Measurements from ENCODE around the gene IPO13.

The IPO13 gene

GRCh38 chr1:43975249-43975961, 28.7 kb downstream of the IPO13 start:
- DNase-seq = no peak

GRCh38 chr1:43976045-43976444, 29.3 kb downstream of the IPO13 start:
- no peak for DNase-seq

- DNase-seq = no peak
Observed at GRCh38 chr1:43976890-43977289, 30.1 kb downstream of the IPO13 start.

GRCh38 chr1:43977376-43978263, 30.9 kb downstream of the IPO13 start:
- no peak for DNase-seq

GRCh38 chr1:43978264-43978550, 31.5 kb downstream of the IPO13 start:
- no peak for DNase-seq

- DNase-seq = peak; percentile 52
Observed at GRCh38 chr1:43978551-43979260, 32.0 kb downstream of the IPO13 start, which contains the start of gene B4GALT2. TSS of gene B4GALT2 (plus strand) at chr1:43979210. CDS start at chr1:43981161, 1,951 bp downstream.

GRCh38 chr1:43979261-43979527, 32.4 kb downstream of the IPO13 start:
- DNase-seq = no peak

- peak; percentile 71 for DNase-seq
Observed at GRCh38 chr1:43979528-43980254, 32.9 kb downstream of the IPO13 start.

- DNase-seq = no peak
Observed at GRCh38 chr1:43980255-43981134, 33.7 kb downstream of the IPO13 start.

GRCh38 chr1:43981135-43981491, 34.4 kb downstream of the IPO13 start:
- DNase-seq = no peak

GRCh38 chr1:43981636-43982035, 34.9 kb downstream of the IPO13 start:
- DNase-seq = no peak

GRCh38 chr1:43982241-43982640, 35.5 kb downstream of the IPO13 start:
- DNase-seq = no peak

- DNase-seq = no peak
Observed at GRCh38 chr1:43982808-43983207, 36.1 kb downstream of the IPO13 start.

- no peak for DNase-seq
Observed at GRCh38 chr1:43983253-43983899, 36.6 kb downstream of the IPO13 start.

GRCh38 chr1:43984855-43985254, 38.1 kb downstream of the IPO13 start:
- no peak for DNase-seq

GRCh38 chr1:43985984-43986595, 39.3 kb downstream of the IPO13 start:
- DNase-seq = no peak

- DNase-seq = no peak
Observed at GRCh38 chr1:43986712-43987111, 40.0 kb downstream of the IPO13 start.

- DNase-seq = no peak
Observed at GRCh38 chr1:43987159-43987902, 40.6 kb downstream of the IPO13 start.

- DNase-seq = no peak
Observed at GRCh38 chr1:43990271-43991199, 43.8 kb downstream of the IPO13 start.

All from fibroblast of skin of back (primary cell).